MM.1S (cell line): ENCODE results near the gene OR10H2.

Experiments used
- DNase-seq: peaks from one replicate; pipeline ENCODE4 v3.0.0-alpha.2; 2015
- H2AFZ ChIP-seq: fragments of 300-600 bp; sonication (generic); 2 replicates; pipeline ENCODE4 v1.6.0; 2016; ENCODE audit warnings: antibody characterized with exemption, low read length
- H3F3A ChIP-seq: fragments of 300-600 bp; sonication (generic); 2 replicates; pipeline ENCODE4 v1.6.1; 2016; ENCODE audit warnings: mild to moderate bottlenecking, antibody characterized with exemption, low read length, moderate library complexity, mixed read lengths; ENCODE audit not compliant: insufficient read depth
- H3K27ac ChIP-seq: fragments of 300-600 bp; sonication (generic); 2 replicates; pipeline ENCODE4 v1.5.1; 2016; ENCODE audit warnings: mild to moderate bottlenecking, low read length
- H3K27me3 ChIP-seq: fragments of 300-600 bp; sonication (generic); replicated peaks from 2 replicates; pipeline ENCODE4 v1.6.0; 2016; ENCODE audit warnings: low read length; ENCODE audit not compliant: insufficient read depth
- H3K36me3 ChIP-seq: fragments of 300-600 bp; sonication (generic); replicated peaks from 2 replicates; pipeline ENCODE4 v1.6.1; 2016; ENCODE audit warnings: mild to moderate bottlenecking, low read length, mixed read lengths; ENCODE audit not compliant: insufficient read depth
- H3K4me1 ChIP-seq: fragments of 300-600 bp; sonication (generic); 2 replicates; pipeline ENCODE4 v1.6.1; 2016; ENCODE audit warnings: low read length, mixed read lengths
- H3K4me2 ChIP-seq: fragments of 300-600 bp; sonication (generic); 2 replicates; pipeline ENCODE4 v1.6.0; 2016; ENCODE audit warnings: low read depth, low read length
- H3K4me3 ChIP-seq: fragments of 300-600 bp; sonication (generic); 2 replicates; pipeline ENCODE4 v1.5.1; 2016; ENCODE audit warnings: low read length, mixed read lengths
- H3K79me2 ChIP-seq: fragments of 300-600 bp; sonication (generic); 2 replicates; pipeline ENCODE4 v1.6.1; 2016; ENCODE audit warnings: mixed run types, low read length, mixed read lengths
- H3K9ac ChIP-seq: fragments of 300-600 bp; sonication (generic); 2 replicates; pipeline ENCODE4 v1.6.1; 2016; ENCODE audit warnings: low read length, mixed read lengths
- H3K9me2 ChIP-seq: fragments of 300-600 bp; sonication (generic); replicated peaks from 2 replicates; pipeline ENCODE4 v1.6.1; 2016; ENCODE audit warnings: mild to moderate bottlenecking, low read length, mixed read lengths; ENCODE audit not compliant: insufficient read depth
- H3K9me3 ChIP-seq: fragments of 300-600 bp; sonication (generic); replicated peaks from 2 replicates; pipeline ENCODE4 v1.6.1; 2016; ENCODE audit warnings: mild to moderate bottlenecking, low read length, mixed read lengths; ENCODE audit not compliant: insufficient read depth
- H4K20me1 ChIP-seq: fragments of 300-600 bp; sonication (generic); 2 replicates; pipeline ENCODE4 v1.6.1; 2016; ENCODE audit warnings: mild to moderate bottlenecking, low read length, moderate library complexity, mixed read lengths; ENCODE audit not compliant: insufficient read depth
- CTCF ChIP-seq: fragments of 300-600 bp; sonication (generic); IDR thresholded peaks from 2 replicates; pipeline ENCODE4 v1.5.1; 2016; ENCODE audit warnings: antibody characterized with exemption, low read length, mixed read lengths
- EZH2 ChIP-seq: fragments of 300-600 bp; sonication (generic); optimal IDR thresholded peaks from 2 replicates; pipeline ENCODE3; 2017; ENCODE audit warnings: low read depth, mild to moderate bottlenecking, antibody characterized with exemption, low read length, mixed read lengths
- EZH2phosphoT487 ChIP-seq: fragments of 300-600 bp; sonication (generic); IDR thresholded peaks from 2 replicates; pipeline ENCODE4 v1.6.1; 2018; ENCODE audit warnings: antibody characterized with exemption, low read length

OR10H2 gene

GRCh38 chr19:15683411-15683810 is 44.4 kb upstream of the OR10H2 start:
- Histone ChIP-seq H3K4me1 (no peaks in the 10 kb centered on the region), H3K27ac (no peak overlapping the region), H3K27me3 (peaks cover 3% of the 10 kb centered on the region; the same call in 1 of the 2 replicates), H3K4me2 (no peak overlapping the region), H3K36me3 (no peaks in the 10 kb centered on the region), H4K20me1 (no peaks in the 10 kb centered on the region), H2AFZ (no peak overlapping the region), H3K79me2 (no peaks in the 10 kb centered on the region), H3K9me3 (no peaks in the 10 kb centered on the region), H3F3A (no peaks in the 10 kb centered on the region), H3K4me3 (no peak overlapping the region), H3K9me2 (no peaks in the 10 kb centered on the region), H3K9ac (no peak overlapping the region)
- TF ChIP-seq EZH2phosphoT487 = no peak
- no peak for TF ChIP-seq CTCF
- TF ChIP-seq EZH2 = no peak
- DNase-seq = no peak

GRCh38 chr19:15684828-15685227 is 43.0 kb upstream of the OR10H2 start:
- no peaks in the 10 kb centered on the region for H4K20me1 ChIP-seq
- no peak for DNase-seq
- H3F3A ChIP-seq = no peaks in the 10 kb centered on the region
- no peak overlapping the region for H3K27ac ChIP-seq
- TF ChIP-seq EZH2 (no peak), CTCF (no peak), EZH2phosphoT487 (no peak)
- peaks cover 11% of the 10 kb centered on the region; the same call in 1 of the 2 replicates for H3K27me3 ChIP-seq
- no peaks in the 10 kb centered on the region for H3K36me3 ChIP-seq
- H3K4me2 ChIP-seq = no peak overlapping the region
- no peaks in the 10 kb centered on the region for H3K9me2 ChIP-seq
- H3K79me2 ChIP-seq = no peaks in the 10 kb centered on the region
- H3K9me3 ChIP-seq = no peaks in the 10 kb centered on the region
- no peaks in the 10 kb centered on the region for H3K4me1 ChIP-seq
- no peak overlapping the region for H3K9ac ChIP-seq
- H3K4me3 ChIP-seq = no peak overlapping the region
- no peak overlapping the region for H2AFZ ChIP-seq

- H3F3A ChIP-seq = no peaks in the 10 kb centered on the region
- H3K27me3 ChIP-seq = peaks cover 47% of the 10 kb centered on the region
- no peaks in the 10 kb centered on the region for H3K9me2 ChIP-seq
- TF ChIP-seq CTCF = no peak
- TF ChIP-seq EZH2phosphoT487 = no peak
- TF ChIP-seq EZH2 = no peak
- H3K36me3 ChIP-seq = no peaks in the 10 kb centered on the region
- H3K4me1 ChIP-seq = no peaks in the 10 kb centered on the region
- DNase-seq = no peak
- H3K79me2 ChIP-seq = no peaks in the 10 kb centered on the region
- peak overlapping the region; percentile 59 for H2AFZ ChIP-seq
- H3K27ac ChIP-seq = no peak overlapping the region
- no peak overlapping the region for H3K9ac ChIP-seq
- H3K9me3 ChIP-seq = no peaks in the 10 kb centered on the region
- H3K4me3 ChIP-seq = no peak overlapping the region; the same call in 1 of the 2 replicates
- H4K20me1 ChIP-seq = no peaks in the 10 kb centered on the region
- peak overlapping the region; percentile 24 for H3K4me2 ChIP-seq
Observed at GRCh38 chr19:15696654-15697194, 31.1 kb upstream of the OR10H2 start.
